Mesendoderm (in vitro differentiated cells): ENCODE measurements around the gene ZNF518B.

Experiments used
- DNase-seq: peaks from one replicate; pipeline ENCODE4 v3.0.0; 2013
- H2AK5ac ChIP-seq: 2 replicates; pipeline ENCODE4 v1.6.1; 2013; ENCODE audit warnings: low read length, inconsistent platforms
- H2BK120ac ChIP-seq: 2 replicates; pipeline ENCODE4 v1.6.1; 2013; ENCODE audit warnings: low read depth, mild to moderate bottlenecking, low read length, moderate library complexity, mixed read lengths
- H2BK15ac ChIP-seq: replicated peaks from 2 replicates; pipeline ENCODE4 v1.6.1; 2013; ENCODE audit warnings: low read depth, mild to moderate bottlenecking, moderate library complexity
- H2BK5ac ChIP-seq: 2 replicates; pipeline ENCODE4 v1.6.1; 2013; ENCODE audit warnings: low read length, inconsistent platforms
- H3K18ac ChIP-seq: 2 replicates; pipeline ENCODE4 v1.6.1; 2013; ENCODE audit warnings: mild to moderate bottlenecking, low read length, mixed read lengths
- H3K23ac ChIP-seq: one replicate; pipeline ENCODE4 v1.6.1; 2013; ENCODE audit warnings: low read length
- H3K27ac ChIP-seq: 2 replicates; pipeline ENCODE4 v1.5.1; 2013; ENCODE audit warnings: low read depth, mild to moderate bottlenecking, inconsistent platforms, low read length, moderate library complexity
- H3K27me3 ChIP-seq: 2 replicates; pipeline ENCODE4 v1.6.1; 2013; ENCODE audit warnings: low read length, control low read depth, mild to moderate bottlenecking, inconsistent platforms; ENCODE audit not compliant: insufficient read depth, poor library complexity
- H3K36me3 ChIP-seq: 2 replicates; pipeline ENCODE4 v1.6.1; 2013; ENCODE audit warnings: low read length, inconsistent platforms; ENCODE audit not compliant: control insufficient read depth, insufficient read depth
- H3K4ac ChIP-seq: one replicate; pipeline ENCODE4 v1.6.1; 2013; ENCODE audit warnings: low read depth, mild to moderate bottlenecking, low read length, moderate library complexity
- H3K4me1 ChIP-seq: 2 replicates; pipeline ENCODE4 v1.6.1; 2013; ENCODE audit warnings: low read depth, low read length, inconsistent platforms; ENCODE audit not compliant: control insufficient read depth
- H3K4me2 ChIP-seq: 2 replicates; pipeline ENCODE4 v1.6.1; 2013; ENCODE audit warnings: low read length
- H3K4me3 ChIP-seq: 2 replicates; pipeline ENCODE4 v1.5.1; 2013; ENCODE audit warnings: mild to moderate bottlenecking, low read length
- H3K56ac ChIP-seq: one replicate; pipeline ENCODE4 v1.6.1; 2013; ENCODE audit warnings: low read length
- H3K79me1 ChIP-seq: 2 replicates; pipeline ENCODE4 v1.6.1; 2013; ENCODE audit warnings: low read length, inconsistent platforms
- H3K79me2 ChIP-seq: 2 replicates; pipeline ENCODE4 v1.6.1; 2013; ENCODE audit warnings: mild to moderate bottlenecking, low read length; ENCODE audit not compliant: control insufficient read depth, insufficient read depth
- H3K9ac ChIP-seq: 2 replicates; pipeline ENCODE4 v1.6.1; 2013; ENCODE audit warnings: low read length, inconsistent platforms
- H4K5ac ChIP-seq: one replicate; pipeline ENCODE4 v1.6.1; 2013; ENCODE audit warnings: low read length
- H4K8ac ChIP-seq: one replicate; pipeline ENCODE4 v1.6.1; 2013; ENCODE audit warnings: low read depth, mild to moderate bottlenecking, control low read depth, low read length, moderate library complexity
- WGBS: extraction: QIAGEN DNeasy Blood & Tissue Kit; methylation state at CpG from one replicate; pipeline ENCODE4 v1.1.7; 2013; ENCODE audit warnings: low lambda C conversion rate, missing lambda C conversion rate; ENCODE audit not compliant: insufficient coverage; ENCODE audit errors: extremely low coverage; 5-methylcytosine and 5-hydroxymethylcytosine counted together

Gene ZNF518B

GRCh38 chr4:10413177-10413576 lies 44.0 kb downstream of the ZNF518B start:
- no peak overlapping the region for H3K23ac ChIP-seq
- no peak overlapping the region for H3K4me2 ChIP-seq
- WGBS: no CpG with 5 or more reads among the region's 2 CpGs
- no peak overlapping the region for H4K8ac ChIP-seq
- H3K79me2 ChIP-seq: no peaks in the 10 kb centered on the region
- no peak overlapping the region for H4K5ac ChIP-seq
- no peak overlapping the region for H2BK15ac ChIP-seq
- H2AK5ac ChIP-seq: no peak overlapping the region
- H3K79me1 ChIP-seq: no peaks in the 10 kb centered on the region
- no peak overlapping the region for H2BK120ac ChIP-seq
- no peak overlapping the region for H3K4me3 ChIP-seq
- no peak for DNase-seq
- no peak overlapping the region for H3K9ac ChIP-seq
- H3K36me3 ChIP-seq: no peaks in the 10 kb centered on the region
- H3K18ac ChIP-seq: no peak overlapping the region
- no peak overlapping the region for H3K56ac ChIP-seq
- no peaks in the 10 kb centered on the region for H3K4me1 ChIP-seq
- H3K27ac ChIP-seq: no peak overlapping the region
- H3K27me3 ChIP-seq: no peaks in the 10 kb centered on the region
- H2BK5ac ChIP-seq: no peak overlapping the region
- no peak overlapping the region for H3K4ac ChIP-seq

- DNase-seq: peak; percentile 6
- no peak overlapping the region for H3K18ac ChIP-seq
- H3K4me1 ChIP-seq: no peaks in the 10 kb centered on the region
- H4K5ac ChIP-seq: no peak overlapping the region
- no peak overlapping the region for H2BK5ac ChIP-seq
- no peak overlapping the region for H3K23ac ChIP-seq
- H2BK15ac ChIP-seq: no peak overlapping the region
- no peak overlapping the region for H3K4ac ChIP-seq
- no peaks in the 10 kb centered on the region for H3K79me2 ChIP-seq
- no peak overlapping the region for H2BK120ac ChIP-seq
- H3K4me3 ChIP-seq: no peak overlapping the region
- no peak overlapping the region for H2AK5ac ChIP-seq
- no peak overlapping the region for H3K4me2 ChIP-seq
- no peak overlapping the region for H3K9ac ChIP-seq
- WGBS: no CpG with 5 or more reads among the region's 8 CpGs
- H3K79me1 ChIP-seq: no peaks in the 10 kb centered on the region
- no peak overlapping the region for H3K27ac ChIP-seq
- H4K8ac ChIP-seq: no peak overlapping the region
- no peak overlapping the region for H3K56ac ChIP-seq
- H3K36me3 ChIP-seq: no peaks in the 10 kb centered on the region
- no peaks in the 10 kb centered on the region for H3K27me3 ChIP-seq
Observed at GRCh38 chr4:10405672-10406071, 51.6 kb downstream of the ZNF518B start.

GRCh38 chr4:10403633-10404445 lies 53.4 kb downstream of the ZNF518B start:
- H3K4ac ChIP-seq: no peak overlapping the region
- no peak overlapping the region for H3K18ac ChIP-seq
- H3K27ac ChIP-seq: no peak overlapping the region
- no peak overlapping the region for H2AK5ac ChIP-seq
- no peak overlapping the region for H3K9ac ChIP-seq
- H2BK120ac ChIP-seq: no peak overlapping the region
- WGBS: no CpG with 5 or more reads among the region's 6 CpGs
- no peaks in the 10 kb centered on the region for H3K36me3 ChIP-seq
- H3K79me1 ChIP-seq: no peaks in the 10 kb centered on the region
- no peaks in the 10 kb centered on the region for H3K79me2 ChIP-seq
- H3K4me1 ChIP-seq: no peaks in the 10 kb centered on the region
- H3K27me3 ChIP-seq: no peaks in the 10 kb centered on the region
- no peak overlapping the region for H4K8ac ChIP-seq
- H3K4me2 ChIP-seq: no peak overlapping the region
- no peak overlapping the region for H3K4me3 ChIP-seq
- H2BK15ac ChIP-seq: no peak overlapping the region
- H2BK5ac ChIP-seq: no peak overlapping the region
- H4K5ac ChIP-seq: no peak overlapping the region
- H3K23ac ChIP-seq: no peak overlapping the region
- DNase-seq: peak; percentile 53
- H3K56ac ChIP-seq: no peak overlapping the region

- no peaks in the 10 kb centered on the region for H3K79me2 ChIP-seq
- no peak for DNase-seq
- no peak overlapping the region for H2BK5ac ChIP-seq
- H2BK15ac ChIP-seq: no peak overlapping the region
- H3K4me1 ChIP-seq: no peaks in the 10 kb centered on the region
- no peak overlapping the region for H3K56ac ChIP-seq
- H3K4me2 ChIP-seq: no peak overlapping the region
- no peak overlapping the region for H3K4ac ChIP-seq
- no peak overlapping the region for H3K18ac ChIP-seq
- H3K27me3 ChIP-seq: no peaks in the 10 kb centered on the region
- H3K36me3 ChIP-seq: no peaks in the 10 kb centered on the region
- no CpG with 5 or more reads among the region's 1 CpG for WGBS
- no peak overlapping the region for H3K27ac ChIP-seq
- no peak overlapping the region for H4K8ac ChIP-seq
- no peak overlapping the region for H3K23ac ChIP-seq
- no peak overlapping the region for H2AK5ac ChIP-seq
- H2BK120ac ChIP-seq: no peak overlapping the region
- no peak overlapping the region for H3K4me3 ChIP-seq
- no peaks in the 10 kb centered on the region for H3K79me1 ChIP-seq
- H4K5ac ChIP-seq: no peak overlapping the region
- no peak overlapping the region for H3K9ac ChIP-seq
Observed at GRCh38 chr4:10395971-10396580, 61.1 kb downstream of the ZNF518B start.
